GM20431 (cell line): ENCODE measurements around the gene DMAC2L.
"Not testable (repeated sequence)": the region's sequence is repeated elsewhere in the genome, so short reads cannot be mapped to it uniquely, and the experiment has no call there.

Source experiments
- in situ Hi-C: fragments of 300-500 bp; cut with MseI, MboI; formaldehyde crosslinking; loops from one replicate; pipeline ENCODE4 v1.15.0; 2020; ENCODE audit warnings: low sequenced_read_pairs; ENCODE audit not compliant: unreplicated experiment

DMAC2L gene

GRCh38 chr14:50348933-50349332, 36.8 kb downstream of the DMAC2L start:
- in situ Hi-C loops = loop anchor here (25.0 kb wide), 1 partner anchor 188 kb away; the partner anchor contains the start of gene MAP4K5

GRCh38 chr14:50350975-50351374, 38.9 kb downstream of the DMAC2L start:
- in situ Hi-C loops = no loop called here

GRCh38 chr14:50352584-50352983, 40.5 kb downstream of the DMAC2L start:
- in situ Hi-C loops = no loop called here

- in situ Hi-C loops = no loop called here
Measured at GRCh38 chr14:50353126-50353525, 41.0 kb downstream of the DMAC2L start.

- in situ Hi-C loops = no loop called here
Measured at GRCh38 chr14:50354527-50354926, 42.4 kb downstream of the DMAC2L start.

GRCh38 chr14:50355692-50356091, 43.6 kb downstream of the DMAC2L start:
- in situ Hi-C loops = no loop called here

- in situ Hi-C loops = not testable (repeated sequence)
Measured at GRCh38 chr14:50356283-50356682, 44.2 kb downstream of the DMAC2L start.

- in situ Hi-C loops = no loop called here
Measured at GRCh38 chr14:50357124-50357523, 45.0 kb downstream of the DMAC2L start.

GRCh38 chr14:50357753-50358395, 45.8 kb downstream of the DMAC2L start:
- in situ Hi-C loops = no loop called here

GRCh38 chr14:50359631-50360030, 47.5 kb downstream of the DMAC2L start:
- in situ Hi-C loops = no loop called here

- in situ Hi-C loops = no loop called here
Measured at GRCh38 chr14:50360093-50360492, 48.0 kb downstream of the DMAC2L start.

- in situ Hi-C loops = no loop called here
Measured at GRCh38 chr14:50360851-50361250, 48.7 kb downstream of the DMAC2L start.

GRCh38 chr14:50361473-50362403, 49.6 kb downstream of the DMAC2L start:
- in situ Hi-C loops = not testable (repeated sequence)

GRCh38 chr14:50362764-50363713, 50.9 kb downstream of the DMAC2L start:
- in situ Hi-C loops = no loop called here

- in situ Hi-C loops = no loop called here
Measured at GRCh38 chr14:50363714-50364111, 51.6 kb downstream of the DMAC2L start.

GRCh38 chr14:50364792-50365191, 52.7 kb downstream of the DMAC2L start:
- in situ Hi-C loops = no loop called here

GRCh38 chr14:50365572-50365971, 53.4 kb downstream of the DMAC2L start:
- in situ Hi-C loops = not testable (repeated sequence)

- in situ Hi-C loops = no loop called here
Measured at GRCh38 chr14:50366115-50366514, 54.0 kb downstream of the DMAC2L start.

- in situ Hi-C loops = no loop called here
Measured at GRCh38 chr14:50366589-50366988, 54.5 kb downstream of the DMAC2L start.

GRCh38 chr14:50371546-50371945, 59.4 kb downstream of the DMAC2L start:
- in situ Hi-C loops = no loop called here
